OCI-LY7 (cell line): ENCODE data around the gene SPEN. TPM values are rescaled to one million over a fixed set of nuclear protein-coding genes. Genes with fewer than 3 reads are reported as not detected.

Source experiments
- BruUV-seq: library from RNA; stranded (reverse); fragments of 400-500 nt; replicated peaks from 2 replicates; lab custom pipeline; 2021; lab: Mats Ljungman, UMichigan
- CTCF ChIA-PET: fragments of 300-600 bp; sonication (Branson Sonifier 250); formaldehyde crosslinking; loops from one replicate; lab custom pipeline; 2022; ENCODE audit warnings: antibody characterized with exemption; ENCODE audit not compliant: unreplicated experiment; lab: Charles Lee
- POLR2A ChIA-PET: fragments of 300-600 bp; sonication (Branson Sonifier 250); formaldehyde crosslinking; loops from one replicate; lab custom pipeline; 2022; ENCODE audit warnings: antibody characterized with exemption; lab: Charles Lee
- DNase-seq: peaks from one replicate; pipeline ENCODE4 v3.0.0-alpha.2; 2015; ENCODE audit warnings: low spot score
- H2AFZ ChIP-seq: fragments of 200-600 bp; sonication (generic), shearing (Covaris generic); 2 replicates; pipeline ENCODE4 v1.6.1; 2014; ENCODE audit warnings: mild to moderate bottlenecking, antibody characterized with exemption, low read length, moderate library complexity
- H3K27ac ChIP-seq: fragments of 200-600 bp; sonication (generic); 2 replicates; pipeline ENCODE4 v1.5.1; 2014; ENCODE audit warnings: mixed run types, low read depth, mild to moderate bottlenecking, moderate library complexity, low read length, inconsistent platforms; ENCODE audit not compliant: poor library complexity, severe bottlenecking
- H3K36me3 ChIP-seq: fragments of 200-600 bp; sonication (generic); 2 replicates; pipeline ENCODE4 v1.6.1; 2014; ENCODE audit warnings: mild to moderate bottlenecking, antibody characterized with exemption, low read length, moderate library complexity, mixed read lengths; ENCODE audit not compliant: insufficient read depth
- H3K4me1 ChIP-seq: fragments of 200-600 bp; sonication (generic); 2 replicates; pipeline ENCODE4 v1.5.1; 2014; ENCODE audit warnings: mild to moderate bottlenecking, low read length; ENCODE audit not compliant: insufficient read depth, poor library complexity, severe bottlenecking
- H3K4me2 ChIP-seq: fragments of 200-600 bp; sonication (generic); 2 replicates; pipeline ENCODE4 v1.6.1; 2014; ENCODE audit warnings: mild to moderate bottlenecking, low read length
- H3K4me3 ChIP-seq: fragments of 200-600 bp; sonication (generic); 2 replicates; pipeline ENCODE4 v1.5.1; 2014; ENCODE audit warnings: mild to moderate bottlenecking, low read depth, low read length; ENCODE audit not compliant: poor library complexity, severe bottlenecking
- H3K79me2 ChIP-seq: fragments of 200-600 bp; sonication (generic); 2 replicates; pipeline ENCODE4 v1.6.1; 2016; ENCODE audit warnings: low read depth, mild to moderate bottlenecking, low read length, moderate library complexity, mixed read lengths; ENCODE audit not compliant: insufficient read depth
- H3K9me2 ChIP-seq: fragments of 200-600 bp; sonication (generic); 2 replicates; pipeline ENCODE4 v1.6.1; 2016; ENCODE audit warnings: mild to moderate bottlenecking, low read length, mixed read lengths; ENCODE audit not compliant: insufficient read depth
- H3K9me3 ChIP-seq: fragments of 200-600 bp; sonication (generic); 2 replicates; pipeline ENCODE4 v1.6.1; 2014; ENCODE audit warnings: mild to moderate bottlenecking, mixed run types, low read length, mixed read lengths
- H4K20me1 ChIP-seq: fragments of 200-600 bp; sonication (generic); 2 replicates; pipeline ENCODE4 v1.6.1; 2014; ENCODE audit warnings: mild to moderate bottlenecking, antibody characterized with exemption, low read length, moderate library complexity, mixed read lengths; ENCODE audit not compliant: insufficient read depth
- CTCF ChIP-seq: fragments of 200-600 bp; sonication (generic); conservative IDR thresholded peaks from 2 replicates; pipeline ENCODE4 v1.5.1; 2014; ENCODE audit warnings: mild to moderate bottlenecking, antibody characterized with exemption, low read length, moderate library complexity, mixed read lengths
- EZH2phosphoT487 ChIP-seq: fragments of 200-600 bp; sonication (generic); IDR thresholded peaks from 2 replicates; pipeline ENCODE4 v1.6.1; 2018; ENCODE audit warnings: low read depth, borderline replicate concordance, mild to moderate bottlenecking, mixed run types, antibody characterized with exemption, low read length, moderate library complexity, mixed read lengths
- intact Hi-C: fragments of 100-400 bp; cut with micrococcal nuclease; formaldehyde crosslinking; loops from one replicate; pipeline ENCODE4 v1.10.0; 2022; ENCODE audit not compliant: unreplicated experiment
- total RNA-seq, 2 experiments: library from RNA; depleted of rRNA in 1 of 2; stranded (reverse); fragments of >200 nt in 1 of 2; shearing (Covaris generic) in 1 of 2; gene quantifications; 2 replicates each; pipeline ENCODE4 v1.2.3, GENCODE V29; 2014 to 2022

Gene SPEN
- total RNA-seq, 2 experiments from 2014 or later: 40.7 to 87.1 TPM

- no peaks in the 10 kb centered on the region for H3K79me2 ChIP-seq
- H4K20me1 ChIP-seq: no peaks in the 10 kb centered on the region
- peaks cover 1% of the 10 kb centered on the region for H3K4me1 ChIP-seq
- H2AFZ ChIP-seq: no peak overlapping the region
- H3K9me2 ChIP-seq: no peaks in the 10 kb centered on the region
- intact Hi-C loops: no loop called here
- DNase-seq: no peak
- no peak overlapping the region for H3K4me3 ChIP-seq
- no peaks in the 10 kb centered on the region for H3K9me3 ChIP-seq
- TF ChIP-seq EZH2phosphoT487 (no peak), CTCF (no peak)
- H3K4me2 ChIP-seq: no peak overlapping the region
- no TSS peak for BruUV-seq
- no peaks in the 10 kb centered on the region for H3K36me3 ChIP-seq
- ChIA-PET CTCF (no interaction called here), POLR2A (no interaction called here)
- no peak overlapping the region for H3K27ac ChIP-seq
These were observed 134.2 kb downstream of the SPEN start for GRCh38 chr1:15981679-15982078.

DNA sequence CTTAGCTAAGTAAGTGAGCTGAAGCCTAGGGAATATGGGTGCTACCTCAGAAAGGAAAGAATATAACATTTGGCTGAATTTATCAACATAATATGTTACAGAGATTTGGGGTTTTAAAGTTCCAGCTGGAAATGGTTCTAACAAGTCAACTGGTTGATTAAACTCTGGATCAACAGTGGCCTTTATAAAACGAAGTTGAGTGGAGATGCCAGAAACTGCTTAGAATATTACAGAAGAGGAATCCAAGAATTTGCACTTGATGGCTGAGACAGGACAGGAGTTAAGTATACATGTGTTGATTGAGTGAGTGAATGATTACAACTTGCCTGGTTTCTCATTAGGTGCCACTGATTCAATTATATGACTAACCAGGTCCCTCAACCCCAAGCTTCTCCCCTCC, 135.8 kb downstream of the SPEN start:
- no peak for TF ChIP-seq CTCF
- TF ChIP-seq EZH2phosphoT487: no peak
- Histone ChIP-seq H3K4me3 (no peak overlapping the region), H3K4me2 (no peak overlapping the region), H3K4me1 (no peaks in the 10 kb centered on the region), H4K20me1 (no peaks in the 10 kb centered on the region), H2AFZ (no peak overlapping the region), H3K36me3 (no peaks in the 10 kb centered on the region), H3K27ac (no peak overlapping the region), H3K9me2 (no peaks in the 10 kb centered on the region), H3K79me2 (no peaks in the 10 kb centered on the region), H3K9me3 (no peaks in the 10 kb centered on the region)
- BruUV-seq: no TSS peak
- DNase-seq: no peak
- intact Hi-C loops: no loop called here
- ChIA-PET POLR2A (interaction anchor here (0.5 kb wide), 1 partner anchor 9 kb away, joined by 3 read pairs; no protein-coding TSS in a partner anchor), CTCF (no interaction called here)

DNA sequence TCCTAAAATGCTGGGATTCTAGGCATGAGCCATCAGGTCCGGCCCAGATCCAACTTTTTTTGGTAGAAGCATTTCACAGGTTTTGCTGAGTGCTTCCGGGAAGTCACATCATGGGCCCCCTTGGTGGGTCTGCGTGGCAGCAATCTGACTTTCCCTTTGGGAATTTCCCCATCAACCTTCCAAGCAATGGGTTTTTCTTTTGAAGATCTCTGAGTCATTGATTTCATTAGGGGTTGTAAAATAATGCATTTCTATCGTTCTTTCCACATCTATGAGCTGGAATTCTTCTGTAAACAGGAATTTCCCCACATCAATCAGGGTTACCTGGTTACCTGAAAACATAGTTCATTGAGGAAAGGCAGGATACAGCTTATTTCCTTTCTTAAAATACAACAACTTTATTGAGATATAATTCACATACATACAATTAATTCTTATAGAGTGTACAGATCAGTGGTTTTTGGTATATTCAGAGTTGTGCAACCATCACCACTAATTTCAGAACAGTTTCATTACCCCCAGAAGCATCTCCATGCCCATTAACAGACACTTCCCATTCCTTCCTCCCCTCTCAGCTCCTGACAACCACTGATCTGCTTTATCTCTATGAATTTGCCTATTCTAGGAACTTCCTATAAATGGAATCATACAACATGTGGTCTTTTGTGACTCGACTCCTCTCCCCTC, 138.2 kb downstream of the SPEN start:
- POLR2A ChIA-PET: interaction anchor here (0.6 kb wide), 1 partner anchor 101 kb away, joined by 3 read pairs; no protein-coding TSS in a partner anchor
- CTCF ChIA-PET: no interaction called here

More for the DNA sequence above, 138.2 kb downstream of the SPEN start:
- TF ChIP-seq EZH2phosphoT487 (no peak), CTCF (no peak)
- no peak overlapping the region for H2AFZ ChIP-seq
- no peaks in the 10 kb centered on the region for H3K9me3 ChIP-seq
- H3K4me1 ChIP-seq: no peaks in the 10 kb centered on the region
- no peak overlapping the region for H3K4me3 ChIP-seq
- intact Hi-C loops: no loop called here
- no peaks in the 10 kb centered on the region for H3K79me2 ChIP-seq
- no TSS peak for BruUV-seq
- H3K4me2 ChIP-seq: no peak overlapping the region
- no peaks in the 10 kb centered on the region for H3K36me3 ChIP-seq
- H3K9me2 ChIP-seq: no peaks in the 10 kb centered on the region
- no peak overlapping the region for H3K27ac ChIP-seq
- DNase-seq: no peak
- H4K20me1 ChIP-seq: no peaks in the 10 kb centered on the region
